Skeletal muscle satellite cell (primary cell): ENCODE results near the gene RCC2.
"Not testable (repeated sequence)": the region's sequence is repeated elsewhere in the genome, so short reads cannot be mapped to it uniquely, and the experiment has no call there.

Experiments
- H3K27me3 ChIP-seq: 2 replicates; pipeline ENCODE4 v1.7.0; 2013; ENCODE audit warnings: low read length; ENCODE audit not compliant: control insufficient read depth, insufficient read depth
- H3K36me3 ChIP-seq: 2 replicates; pipeline ENCODE4 v1.7.0; 2013; ENCODE audit warnings: mild to moderate bottlenecking, control low read depth, low read length; ENCODE audit not compliant: insufficient read depth
- H3K4me1 ChIP-seq: 2 replicates; pipeline ENCODE4 v1.7.0; 2013; ENCODE audit warnings: low read length; ENCODE audit not compliant: control insufficient read depth, insufficient read depth
- H3K4me2 ChIP-seq: 2 replicates; pipeline ENCODE4 v1.7.0; 2013; ENCODE audit warnings: mild to moderate bottlenecking, low read length
- H3K4me3 ChIP-seq: 2 replicates; pipeline ENCODE4 v1.7.0; 2013; ENCODE audit warnings: low read length
- H3K9ac ChIP-seq: 2 replicates; pipeline ENCODE4 v1.7.0; 2013; ENCODE audit warnings: mild to moderate bottlenecking, low read depth, low read length, moderate library complexity
- H3K9me3 ChIP-seq: replicated peaks from 2 replicates; pipeline ENCODE4 v1.7.0; 2013; ENCODE audit warnings: mild to moderate bottlenecking, control low read depth, low read length

RCC2 gene

GRCh38 chr1:17412093-17412870 is 27.2 kb downstream of the RCC2 start:
- Histone ChIP-seq H3K27me3 (no peaks in the 10 kb centered on the region), H3K4me3 (no peak overlapping the region), H3K9me3 (no peaks in the 10 kb centered on the region), H3K4me2 (no peak overlapping the region), H3K4me1 (no peaks in the 10 kb centered on the region), H3K36me3 (peaks cover 84% of the 10 kb centered on the region), H3K9ac (no peak overlapping the region)

GRCh38 chr1:17409391-17409811 is 30.1 kb downstream of the RCC2 start:
- Histone ChIP-seq H3K27me3 (no peaks in the 10 kb centered on the region), H3K9me3 (no peaks in the 10 kb centered on the region), H3K4me2 (no peak overlapping the region), H3K4me1 (no peaks in the 10 kb centered on the region), H3K36me3 (peaks cover 66% of the 10 kb centered on the region), H3K9ac (no peak overlapping the region), H3K4me3 (no peak overlapping the region)

GRCh38 chr1:17407786-17408514 is 31.5 kb downstream of the RCC2 start:
- not testable (repeated sequence) for H3K4me3 ChIP-seq, H3K4me1 ChIP-seq
- peaks cover 55% of the 10 kb centered on the region for H3K36me3 ChIP-seq

GRCh38 chr1:17406760-17407475 is 32.6 kb downstream of the RCC2 start:
- H3K36me3 ChIP-seq: peaks cover 45% of the 10 kb centered on the region

More at GRCh38 chr1:17407786-17408514, 31.5 kb downstream of the RCC2 start:
- not testable (repeated sequence) for H3K4me2 ChIP-seq, H3K9me3 ChIP-seq, H3K27me3 ChIP-seq, H3K9ac ChIP-seq

GRCh38 chr1:17405898-17406759 is 33.3 kb downstream of the RCC2 start:
- Histone ChIP-seq H3K27me3 (no peaks in the 10 kb centered on the region), H3K36me3 (peaks cover 37% of the 10 kb centered on the region), H3K4me3 (no peak overlapping the region), H3K4me2 (no peak overlapping the region), H3K9ac (no peak overlapping the region), H3K4me1 (no peaks in the 10 kb centered on the region), H3K9me3 (no peaks in the 10 kb centered on the region)

More at GRCh38 chr1:17406760-17407475, 32.6 kb downstream of the RCC2 start:
- not testable (repeated sequence) for H3K9me3 ChIP-seq, H3K27me3 ChIP-seq, H3K4me3 ChIP-seq, H3K4me1 ChIP-seq, H3K9ac ChIP-seq, H3K4me2 ChIP-seq

GRCh38 chr1:17404820-17405219 is 34.7 kb downstream of the RCC2 start:
- no peak overlapping the region for H3K9ac ChIP-seq
- no peaks in the 10 kb centered on the region for H3K9me3 ChIP-seq
- H3K4me3 ChIP-seq: no peak overlapping the region
- peaks cover 24% of the 10 kb centered on the region for H3K36me3 ChIP-seq
- no peaks in the 10 kb centered on the region for H3K4me1 ChIP-seq
- no peaks in the 10 kb centered on the region for H3K27me3 ChIP-seq
- no peak overlapping the region for H3K4me2 ChIP-seq

- no peak overlapping the region for H3K9ac ChIP-seq
- peaks cover 18% of the 10 kb centered on the region for H3K36me3 ChIP-seq
- no peaks in the 10 kb centered on the region for H3K4me1 ChIP-seq
- H3K4me2 ChIP-seq: no peak overlapping the region
- H3K4me3 ChIP-seq: no peak overlapping the region
- H3K9me3 ChIP-seq: no peaks in the 10 kb centered on the region
- H3K27me3 ChIP-seq: no peaks in the 10 kb centered on the region
These were observed 35.3 kb downstream of the RCC2 start for GRCh38 chr1:17404034-17404684.

GRCh38 chr1:17403081-17403480 is 36.4 kb downstream of the RCC2 start:
- H3K9me3 ChIP-seq: no peaks in the 10 kb centered on the region
- H3K9ac ChIP-seq: no peak overlapping the region
- H3K4me1 ChIP-seq: no peaks in the 10 kb centered on the region
- peaks cover 8% of the 10 kb centered on the region for H3K36me3 ChIP-seq
- H3K4me3 ChIP-seq: no peak overlapping the region
- H3K4me2 ChIP-seq: no peak overlapping the region
- no peaks in the 10 kb centered on the region for H3K27me3 ChIP-seq

- Histone ChIP-seq H3K4me1 (no peaks in the 10 kb centered on the region), H3K9ac (no peak overlapping the region), H3K36me3 (peaks cover 4% of the 10 kb centered on the region), H3K27me3 (peaks cover 5% of the 10 kb centered on the region), H3K4me2 (no peak overlapping the region), H3K4me3 (no peak overlapping the region), H3K9me3 (no peaks in the 10 kb centered on the region)
These were observed 37.6 kb downstream of the RCC2 start for GRCh38 chr1:17401841-17402240.

- Histone ChIP-seq H3K4me3 (no peak overlapping the region), H3K9ac (no peak overlapping the region), H3K4me1 (no peaks in the 10 kb centered on the region), H3K36me3 (peaks cover 2% of the 10 kb centered on the region), H3K9me3 (no peaks in the 10 kb centered on the region), H3K27me3 (peaks cover 10% of the 10 kb centered on the region), H3K4me2 (no peak overlapping the region)
These were observed 38.6 kb downstream of the RCC2 start for GRCh38 chr1:17400725-17401341.
